Endodermal cell (in vitro differentiated cells): ENCODE measurements around the gene C14orf119. TPM values are rescaled to one million over a fixed set of nuclear protein-coding genes. Genes with fewer than 3 reads are reported as not detected.

Source experiments
- DNase-seq: peaks from one replicate; pipeline ENCODE4 v3.0.0-alpha.2; 2017
- H3K27ac ChIP-seq: 2 replicates; pipeline ENCODE4 v1.5.1; 2013; ENCODE audit warnings: mild to moderate bottlenecking, low read depth, low read length, moderate library complexity
- H3K27me3 ChIP-seq: 2 replicates; pipeline ENCODE4 v1.6.1; 2013; ENCODE audit warnings: mild to moderate bottlenecking, low read length, moderate library complexity; ENCODE audit not compliant: insufficient read depth, control insufficient read depth, poor library complexity, severe bottlenecking
- H3K36me3 ChIP-seq: 2 replicates; pipeline ENCODE4 v1.7.0; 2013; ENCODE audit warnings: mild to moderate bottlenecking, low read length, moderate library complexity; ENCODE audit not compliant: control insufficient read depth, insufficient read depth
- H3K4me1 ChIP-seq: one replicate; pipeline ENCODE4 v1.7.0; 2013; ENCODE audit warnings: low read length; ENCODE audit not compliant: control insufficient read depth, insufficient read depth
- H3K4me3 ChIP-seq: 2 replicates; pipeline ENCODE4 v1.5.1; 2013; ENCODE audit warnings: mild to moderate bottlenecking, low read length, moderate library complexity
- H3K9ac ChIP-seq: 2 replicates; pipeline ENCODE4 v1.6.1; 2013; ENCODE audit warnings: mild to moderate bottlenecking, low read length, moderate library complexity; ENCODE audit not compliant: poor library complexity, severe bottlenecking; ENCODE audit errors: extremely low read depth
- H3K9me3 ChIP-seq: 2 replicates; pipeline ENCODE4 v1.6.1; 2013; ENCODE audit warnings: mild to moderate bottlenecking, low read length, moderate library complexity; ENCODE audit not compliant: control insufficient read depth
- H3K27ac Mint-ChIP-seq: 2 replicates; pipeline ENCODE4 v1.8.0; 2020; ENCODE audit warnings: mixed read lengths
- H3K27me3 Mint-ChIP-seq: 2 replicates; pipeline ENCODE4 v1.8.0; 2021; ENCODE audit warnings: mild to moderate bottlenecking, mixed read lengths; ENCODE audit not compliant: insufficient read depth
- H3K36me3 Mint-ChIP-seq: 2 replicates; pipeline ENCODE4 v1.8.0; 2020; ENCODE audit warnings: low read depth, mixed read lengths
- H3K4me1 Mint-ChIP-seq: 2 replicates; pipeline ENCODE4 v1.8.0; 2020; ENCODE audit warnings: mixed read lengths
- H3K4me3 Mint-ChIP-seq: 2 replicates; pipeline ENCODE4 v1.8.0; 2020; ENCODE audit warnings: mild to moderate bottlenecking, moderate library complexity, mixed read lengths
- H3K9me3 Mint-ChIP-seq: 2 replicates; pipeline ENCODE4 v1.8.0; 2020; ENCODE audit warnings: mild to moderate bottlenecking, mixed read lengths
- WGBS, 2 experiments: methylation state at CpG; one replicate each; pipeline versions ENCODE4 v1.1.5 to v1.1.7; 2013; ENCODE audit warnings: missing lambda C conversion rate in 2 of 2, mixed read lengths in 1 of 2; ENCODE audit not compliant: insufficient coverage in 1 of 2, insufficient read length in 1 of 2; 5-methylcytosine and 5-hydroxymethylcytosine counted together
- total RNA-seq, 2 donors: library from RNA; stranded (reverse); fragmentation: NEBNext Ultra II Directional in 1 of 2; extraction: Animal tissue kit (Norgen Biotek cat#: 25700) in 1 of 2; gene quantifications; 2 replicates in 1 of 2; 3 replicates in 1 of 2; pipeline ENCODE4 v1.2.1, GENCODE V29; 2021
- TF ChIP-seq, protein P1 (sequence below): fragments of 200-600 bp; sonication (generic); conservative IDR thresholded peaks from 2 replicates; pipeline ENCODE4 v1.5.0; 2021; ENCODE audit warnings: antibody characterized with exemption, mild to moderate bottlenecking

Gene C14orf119
- total RNA-seq, 2 donors from 2014 or later: 76.7 to 82.9 TPM

DNA sequence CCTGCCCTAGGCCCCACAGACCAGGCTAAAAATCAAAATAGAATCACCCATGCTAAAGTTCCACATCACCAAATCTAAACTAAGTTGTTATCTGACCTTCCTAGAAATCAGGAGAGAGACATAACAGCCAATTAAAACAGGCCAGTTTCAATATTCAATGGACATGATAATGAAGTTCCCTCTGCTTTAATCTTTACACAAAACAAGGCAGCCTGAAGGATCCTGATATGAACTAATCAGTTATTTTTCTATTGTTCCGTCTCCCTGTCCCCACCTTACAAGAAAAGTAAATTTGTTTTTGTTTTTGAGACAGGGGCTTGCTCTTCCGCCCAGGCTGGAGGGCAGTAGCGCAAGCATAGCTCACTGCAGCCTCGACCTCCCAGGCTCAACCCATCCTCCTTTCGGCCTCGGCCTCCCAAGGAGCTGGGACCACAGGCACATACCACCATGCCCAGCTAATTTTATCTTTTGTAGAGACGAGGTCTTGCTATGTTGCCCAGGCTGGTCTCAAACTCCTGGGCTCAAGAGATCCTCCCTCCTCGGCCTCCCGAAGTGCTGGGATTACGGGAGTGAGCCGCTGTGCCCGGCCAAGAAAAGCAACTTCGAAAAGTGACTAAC lies 29.1 kb downstream of the C14orf119 start:
- H3K27ac Mint-ChIP-seq: no peak overlapping the region
- no peaks in the 10 kb centered on the region for H3K9me3 Mint-ChIP-seq
- H3K36me3 ChIP-seq: no peaks in the 10 kb centered on the region
- H3K27ac ChIP-seq: no peak overlapping the region
- H3K9ac ChIP-seq: no peak overlapping the region
- no peaks in the 10 kb centered on the region for H3K27me3 ChIP-seq
- no peak for DNase-seq
- no peaks in the 10 kb centered on the region for H3K27me3 Mint-ChIP-seq
- no peak overlapping the region for H3K4me3 Mint-ChIP-seq
- no peaks in the 10 kb centered on the region for H3K9me3 ChIP-seq
- H3K36me3 Mint-ChIP-seq: peaks cover 7% of the 10 kb centered on the region
- WGBS, 2 experiments: 93 to 94% methylated on average over 9 to 13 of the region's 13 CpGs
- no peak overlapping the region for H3K4me3 ChIP-seq
- peaks cover 38% of the 10 kb centered on the region for H3K4me1 Mint-ChIP-seq
- TF ChIP-seq, protein P1, sequence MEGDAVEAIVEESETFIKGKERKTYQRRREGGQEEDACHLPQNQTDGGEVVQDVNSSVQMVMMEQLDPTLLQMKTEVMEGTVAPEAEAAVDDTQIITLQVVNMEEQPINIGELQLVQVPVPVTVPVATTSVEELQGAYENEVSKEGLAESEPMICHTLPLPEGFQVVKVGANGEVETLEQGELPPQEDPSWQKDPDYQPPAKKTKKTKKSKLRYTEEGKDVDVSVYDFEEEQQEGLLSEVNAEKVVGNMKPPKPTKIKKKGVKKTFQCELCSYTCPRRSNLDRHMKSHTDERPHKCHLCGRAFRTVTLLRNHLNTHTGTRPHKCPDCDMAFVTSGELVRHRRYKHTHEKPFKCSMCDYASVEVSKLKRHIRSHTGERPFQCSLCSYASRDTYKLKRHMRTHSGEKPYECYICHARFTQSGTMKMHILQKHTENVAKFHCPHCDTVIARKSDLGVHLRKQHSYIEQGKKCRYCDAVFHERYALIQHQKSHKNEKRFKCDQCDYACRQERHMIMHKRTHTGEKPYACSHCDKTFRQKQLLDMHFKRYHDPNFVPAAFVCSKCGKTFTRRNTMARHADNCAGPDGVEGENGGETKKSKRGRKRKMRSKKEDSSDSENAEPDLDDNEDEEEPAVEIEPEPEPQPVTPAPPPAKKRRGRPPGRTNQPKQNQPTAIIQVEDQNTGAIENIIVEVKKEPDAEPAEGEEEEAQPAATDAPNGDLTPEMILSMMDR: no peak
- H3K4me1 ChIP-seq: peaks cover 10% of the 10 kb centered on the region

DNA sequence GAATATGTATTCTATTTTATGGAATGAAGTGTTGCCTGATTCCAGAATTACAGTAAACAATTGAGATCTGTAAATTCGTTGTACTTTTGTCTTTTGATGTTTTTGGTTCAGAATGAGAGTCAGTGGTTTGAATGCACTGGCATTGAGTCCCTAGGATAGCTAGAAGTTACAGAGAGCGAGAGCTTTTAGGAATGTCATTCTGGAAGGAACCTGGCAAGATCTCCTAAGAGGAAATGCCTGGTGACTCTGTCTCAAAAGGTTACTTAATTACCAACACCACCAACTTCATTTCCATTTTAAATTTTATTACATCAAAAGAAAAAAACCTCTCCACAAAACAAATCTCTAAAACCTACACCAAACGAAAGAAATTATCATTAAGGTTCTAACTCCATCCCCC lies 29.7 kb downstream of the C14orf119 start:
- H3K4me3 Mint-ChIP-seq: no peak overlapping the region
- H3K27ac ChIP-seq: no peak overlapping the region
- H3K9me3 ChIP-seq: no peaks in the 10 kb centered on the region
- peaks cover 36% of the 10 kb centered on the region for H3K4me1 Mint-ChIP-seq
- 84 to 89% methylated on average over 2 to 3 of the region's 3 CpGs for WGBS, 2 experiments
- H3K9me3 Mint-ChIP-seq: no peaks in the 10 kb centered on the region
- H3K27me3 Mint-ChIP-seq: no peaks in the 10 kb centered on the region
- no peak for DNase-seq
- no peak overlapping the region for H3K27ac Mint-ChIP-seq
- H3K27me3 ChIP-seq: no peaks in the 10 kb centered on the region
- H3K36me3 Mint-ChIP-seq: peaks cover 7% of the 10 kb centered on the region
- H3K4me3 ChIP-seq: no peak overlapping the region
- H3K36me3 ChIP-seq: no peaks in the 10 kb centered on the region
- no peak overlapping the region for H3K9ac ChIP-seq
- H3K4me1 ChIP-seq: peaks cover 5% of the 10 kb centered on the region
- TF ChIP-seq, protein P1: no peak

DNA sequence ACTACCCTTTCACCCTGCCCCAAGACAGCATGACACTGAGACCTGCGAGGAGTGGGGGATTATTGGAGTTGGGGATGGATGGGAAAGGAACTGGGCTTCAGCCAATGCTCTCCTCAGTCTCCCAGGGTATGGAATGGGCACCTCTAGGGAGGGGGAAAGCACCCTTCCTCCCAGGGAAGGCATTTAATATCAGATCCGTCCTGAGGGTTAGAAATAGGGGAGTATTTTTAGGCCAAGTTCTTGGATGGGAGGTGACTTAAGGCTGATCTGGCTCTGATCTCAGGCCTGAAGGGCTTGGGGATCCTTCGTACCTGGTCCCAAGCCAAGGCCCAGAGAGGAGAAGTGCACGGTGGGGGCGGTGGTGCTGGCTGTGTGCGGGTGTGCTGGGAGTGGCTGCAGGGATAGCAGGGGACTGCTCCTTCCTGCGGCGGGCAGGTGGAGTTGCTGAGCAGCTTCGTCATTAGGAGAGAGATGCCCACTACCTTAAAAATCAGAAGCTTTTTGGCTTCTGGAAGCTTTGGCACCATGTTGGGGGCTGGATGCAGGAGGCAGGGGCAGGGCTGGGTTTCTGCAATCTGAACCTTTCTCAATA lies 30.7 kb downstream of the C14orf119 start:
- H3K4me3 Mint-ChIP-seq: no peak overlapping the region
- no peak overlapping the region for H3K27ac ChIP-seq
- no peak for DNase-seq

More for the DNA sequence above, 30.7 kb downstream of the C14orf119 start:
- Histone ChIP-seq H3K36me3 (no peaks in the 10 kb centered on the region), H3K9ac (no peak overlapping the region), H3K4me1 (peaks cover 5% of the 10 kb centered on the region), H3K9me3 (no peaks in the 10 kb centered on the region), H3K4me3 (no peak overlapping the region), H3K27me3 (no peaks in the 10 kb centered on the region)
- Mint-ChIP-seq H3K4me1 (peaks cover 30% of the 10 kb centered on the region), H3K27ac (no peak overlapping the region), H3K9me3 (no peaks in the 10 kb centered on the region), H3K36me3 (peaks cover 7% of the 10 kb centered on the region), H3K27me3 (no peaks in the 10 kb centered on the region)
- TF ChIP-seq, protein P1: peak; percentile 40
- 87 to 97% methylated on average over 3 to 9 of the region's 9 CpGs for WGBS, 2 experiments
